Stomach smooth muscle (tissue), 2 donors: Measurements from ENCODE around the gene CENPF.

Source experiments
- H3K27ac ChIP-seq: one replicate; pipeline ENCODE4 v1.7.0; 2013; ENCODE audit warnings: mild to moderate bottlenecking, low read length, inconsistent platforms
- H3K27me3 ChIP-seq, 2 donors: one replicate each; pipeline ENCODE4 v1.7.0; 2013; ENCODE audit warnings: low read length in 2 of 2; ENCODE audit not compliant: insufficient read depth in 2 of 2, control insufficient read depth in 1 of 2
- H3K36me3 ChIP-seq, 2 donors: one replicate each; pipeline ENCODE4 v1.7.0; 2013; ENCODE audit warnings: low read length in 2 of 2; ENCODE audit not compliant: control insufficient read depth in 2 of 2, insufficient read depth in 2 of 2
- H3K4me1 ChIP-seq: one replicate; pipeline ENCODE4 v1.7.0; 2013; ENCODE audit warnings: low read length; ENCODE audit not compliant: control insufficient read depth, insufficient read depth
- H3K4me3 ChIP-seq, 2 donors: one replicate each; pipeline ENCODE4 v1.7.0; 2013; ENCODE audit warnings: low read length in 2 of 2
- H3K9ac ChIP-seq, 2 donors: one replicate each; pipeline ENCODE4 v1.7.0; 2013; ENCODE audit warnings: low read length in 2 of 2, mild to moderate bottlenecking in 1 of 2
- H3K9me3 ChIP-seq, 2 donors: one replicate each; pipeline ENCODE4 v1.7.0; 2013; ENCODE audit warnings: low read length in 2 of 2; ENCODE audit not compliant: control insufficient read depth in 2 of 2
- donor health status: healthy.
- donor health status: Pancreatic carcinoma.

CENPF gene

GRCh38 chr1:214678386-214678785, 75.4 kb downstream of the CENPF start:
- no peak overlapping the region for H3K27ac ChIP-seq
- no peaks in the 10 kb centered on the region for H3K36me3 ChIP-seq
- H3K9me3 ChIP-seq = no peaks in the 10 kb centered on the region

GRCh38 chr1:214683621-214684020, 80.6 kb downstream of the CENPF start:
- Histone ChIP-seq H3K27ac (no peak overlapping the region), H3K27me3 (no peaks in the 10 kb centered on the region), H3K4me1 (no peaks in the 10 kb centered on the region), H3K36me3 (no peaks in the 10 kb centered on the region), H3K9me3 (no peaks in the 10 kb centered on the region), H3K4me3 (no peak overlapping the region), H3K9ac (no peak overlapping the region)

More at GRCh38 chr1:214678386-214678785, 75.4 kb downstream of the CENPF start:
- H3K9ac ChIP-seq = no peak overlapping the region
- no peaks in the 10 kb centered on the region for H3K27me3 ChIP-seq
- no peaks in the 10 kb centered on the region for H3K4me1 ChIP-seq
- H3K4me3 ChIP-seq = no peak overlapping the region

GRCh38 chr1:214685906-214686305, 82.9 kb downstream of the CENPF start:
- Histone ChIP-seq H3K27me3 (no peaks in the 10 kb centered on the region), H3K27ac (no peak overlapping the region), H3K4me3 (no peak overlapping the region), H3K9ac (no peak overlapping the region), H3K4me1 (no peaks in the 10 kb centered on the region), H3K36me3 (no peaks in the 10 kb centered on the region), H3K9me3 (no peaks in the 10 kb centered on the region)

GRCh38 chr1:214686497-214686896, 83.5 kb downstream of the CENPF start:
- H3K27me3 ChIP-seq = no peaks in the 10 kb centered on the region

GRCh38 chr1:214688891-214689290, 85.9 kb downstream of the CENPF start:
- no peak overlapping the region for H3K9ac ChIP-seq
- H3K27me3 ChIP-seq = no peaks in the 10 kb centered on the region
- no peaks in the 10 kb centered on the region for H3K9me3 ChIP-seq
- H3K4me1 ChIP-seq = no peaks in the 10 kb centered on the region
- H3K27ac ChIP-seq = no peak overlapping the region
- no peak overlapping the region for H3K4me3 ChIP-seq
- H3K36me3 ChIP-seq = no peaks in the 10 kb centered on the region

More at GRCh38 chr1:214686497-214686896, 83.5 kb downstream of the CENPF start:
- H3K36me3 ChIP-seq = no peaks in the 10 kb centered on the region
- no peaks in the 10 kb centered on the region for H3K4me1 ChIP-seq
- H3K27ac ChIP-seq = no peak overlapping the region
- no peaks in the 10 kb centered on the region for H3K9me3 ChIP-seq
- H3K9ac ChIP-seq = no peak overlapping the region
- H3K4me3 ChIP-seq = no peak overlapping the region

GRCh38 chr1:214694769-214695168, 91.8 kb downstream of the CENPF start:
- Histone ChIP-seq H3K36me3 (no peaks in the 10 kb centered on the region), H3K27ac (no peak overlapping the region), H3K4me3 (no peak overlapping the region), H3K4me1 (no peaks in the 10 kb centered on the region), H3K9me3 (no peaks in the 10 kb centered on the region), H3K27me3 (no peaks in the 10 kb centered on the region), H3K9ac (no peak overlapping the region)

- no peaks in the 10 kb centered on the region for H3K4me1 ChIP-seq
These were observed 95.6 kb downstream of the CENPF start for GRCh38 chr1:214698559-214698958.

GRCh38 chr1:214700437-214700836, 97.4 kb downstream of the CENPF start:
- no peak overlapping the region for H3K27ac ChIP-seq
- H3K9ac ChIP-seq = no peak overlapping the region
- no peaks in the 10 kb centered on the region for H3K27me3 ChIP-seq
- no peaks in the 10 kb centered on the region for H3K9me3 ChIP-seq
- H3K36me3 ChIP-seq = no peaks in the 10 kb centered on the region
- no peaks in the 10 kb centered on the region for H3K4me1 ChIP-seq
- no peak overlapping the region for H3K4me3 ChIP-seq

More at GRCh38 chr1:214698559-214698958, 95.6 kb downstream of the CENPF start:
- Histone ChIP-seq H3K9ac (no peak overlapping the region), H3K4me3 (no peak overlapping the region), H3K27me3 (no peaks in the 10 kb centered on the region), H3K36me3 (no peaks in the 10 kb centered on the region), H3K27ac (no peak overlapping the region), H3K9me3 (no peaks in the 10 kb centered on the region)

GRCh38 chr1:214702556-214702955, 99.6 kb downstream of the CENPF start:
- no peaks in the 10 kb centered on the region for H3K36me3 ChIP-seq
- no peaks in the 10 kb centered on the region for H3K4me1 ChIP-seq
- H3K9ac ChIP-seq = no peak overlapping the region
- no peak overlapping the region for H3K4me3 ChIP-seq
- no peaks in the 10 kb centered on the region for H3K27me3 ChIP-seq
- no peak overlapping the region for H3K27ac ChIP-seq
- no peaks in the 10 kb centered on the region for H3K9me3 ChIP-seq

GRCh38 chr1:214707306-214708087, 104.5 kb downstream of the CENPF start:
- Histone ChIP-seq H3K36me3 (no peaks in the 10 kb centered on the region), H3K4me1 (no peaks in the 10 kb centered on the region), H3K27ac (no peak overlapping the region), H3K9ac (no peak overlapping the region), H3K9me3 (no peaks in the 10 kb centered on the region), H3K4me3 (no peak overlapping the region), H3K27me3 (no peaks in the 10 kb centered on the region)

GRCh38 chr1:214708321-214708955, 105.4 kb downstream of the CENPF start:
- Histone ChIP-seq H3K36me3 (no peaks in the 10 kb centered on the region), H3K4me1 (no peaks in the 10 kb centered on the region), H3K9me3 (no peaks in the 10 kb centered on the region), H3K27ac (no peak overlapping the region), H3K27me3 (no peaks in the 10 kb centered on the region), H3K4me3 (no peak overlapping the region), H3K9ac (no peak overlapping the region)
